Left ventricle myocardium inferior (tissue), 1 donor: ENCODE results near the gene RAD51B. TPM values are rescaled to one million over a fixed set of nuclear protein-coding genes. Genes with fewer than 3 reads are reported as not detected.
A peak's percentile ranks its signal among the peaks of the same experiment; 100 is the strongest.

Experiments
- DNase-seq: peaks from one replicate; pipeline ENCODE4 v3.0.0-alpha.2; 2020
- H3K27ac ChIP-seq: fragments of 200-600 bp; replicated peaks from 2 replicates; pipeline ENCODE4 v1.8.0; 2021
- H3K27me3 ChIP-seq: fragments of 200-600 bp; 2 replicates; pipeline ENCODE4 v1.8.0; 2021; ENCODE audit warnings: low read depth
- H3K36me3 ChIP-seq: fragments of 200-600 bp; 2 replicates; pipeline ENCODE4 v1.8.0; 2021
- H3K4me1 ChIP-seq: fragments of 200-600 bp; 2 replicates; pipeline ENCODE4 v1.8.0; 2021
- H3K4me3 ChIP-seq: fragments of 200-600 bp; 2 replicates; pipeline ENCODE4 v1.8.0; 2021; ENCODE audit warnings: mild to moderate bottlenecking, moderate library complexity
- H3K9me3 ChIP-seq: fragments of 200-600 bp; replicated peaks from 2 replicates; pipeline ENCODE4 v1.8.0; 2021
- intact Hi-C: fragments of 100-400 bp; cut with micrococcal nuclease; formaldehyde crosslinking; loops from one replicate; pipeline ENCODE4 v1.11.0; 2022
- total RNA-seq: library from RNA; stranded (reverse); fragmentation: NEBNext Ultra II Directional; extraction: Animal tissue kit (Norgen Biotek cat#: 25700); gene quantifications from one replicate; pipeline ENCODE4 v1.2.1, GENCODE V29; 2021
- TF ChIP-seq, protein P1 (sequence below): fragments of 200-600 bp; IDR thresholded peaks from 2 replicates; pipeline ENCODE4 v1.8.0; 2021; ENCODE audit warnings: antibody characterized with exemption, mild to moderate bottlenecking, borderline replicate concordance
- donor health status: DM: no; HTN: yes; CAD: no; lungs with severe emphysema.

Gene RAD51B
- total RNA-seq, 1 donor from 2014 or later: 2.4 TPM

DNA sequence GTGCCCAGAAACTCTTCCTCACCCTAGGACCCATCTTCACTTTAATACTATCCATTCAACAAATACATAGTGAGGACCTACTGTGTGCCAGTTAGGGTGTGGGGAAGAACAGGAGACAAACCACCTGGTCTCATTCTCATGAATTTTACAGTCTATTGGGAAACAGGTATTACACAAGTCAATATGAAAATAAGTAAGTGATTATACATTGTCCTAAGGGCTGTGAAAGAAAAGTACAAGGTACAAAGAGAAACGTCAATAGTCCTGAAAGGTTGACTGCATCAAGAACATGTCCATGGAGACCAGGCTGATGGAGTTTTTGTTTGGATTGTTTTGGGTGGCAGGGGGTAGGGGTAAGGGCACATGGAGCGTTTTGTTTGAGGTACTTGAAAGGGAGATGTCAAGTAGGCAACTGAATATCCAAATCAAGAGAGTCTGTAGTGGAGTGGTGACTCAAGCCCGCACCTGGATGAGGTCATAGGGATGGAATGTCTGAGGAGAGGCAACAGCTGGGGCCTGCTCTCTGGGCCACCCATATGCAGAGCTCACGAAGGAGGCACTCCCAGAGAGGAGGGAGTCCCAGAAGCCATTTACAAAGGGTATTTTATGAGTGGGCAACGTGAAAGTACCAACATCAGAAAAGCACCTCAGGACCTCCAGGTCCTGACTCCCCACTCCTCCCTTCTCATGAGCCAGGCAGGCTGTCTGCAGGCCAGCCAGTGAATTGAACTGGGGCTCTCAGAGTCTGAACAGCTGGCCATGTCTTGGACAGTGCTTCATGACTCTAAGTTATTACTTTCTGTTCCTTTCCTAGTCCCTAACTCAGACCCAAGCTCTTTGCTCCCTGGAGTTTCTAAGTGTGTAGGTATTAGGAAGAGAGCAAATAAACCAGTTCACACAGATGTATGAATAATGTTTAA, 701.3 kb downstream of the RAD51B start:
- intact Hi-C loops: no loop called here
- no peaks in the 10 kb centered on the region for H3K9me3 ChIP-seq
- peaks cover 65% of the 10 kb centered on the region for H3K4me1 ChIP-seq
- H3K4me3 ChIP-seq: no peak overlapping the region
- no peak for DNase-seq
- H3K36me3 ChIP-seq: no peaks in the 10 kb centered on the region
- TF ChIP-seq, protein P1, sequence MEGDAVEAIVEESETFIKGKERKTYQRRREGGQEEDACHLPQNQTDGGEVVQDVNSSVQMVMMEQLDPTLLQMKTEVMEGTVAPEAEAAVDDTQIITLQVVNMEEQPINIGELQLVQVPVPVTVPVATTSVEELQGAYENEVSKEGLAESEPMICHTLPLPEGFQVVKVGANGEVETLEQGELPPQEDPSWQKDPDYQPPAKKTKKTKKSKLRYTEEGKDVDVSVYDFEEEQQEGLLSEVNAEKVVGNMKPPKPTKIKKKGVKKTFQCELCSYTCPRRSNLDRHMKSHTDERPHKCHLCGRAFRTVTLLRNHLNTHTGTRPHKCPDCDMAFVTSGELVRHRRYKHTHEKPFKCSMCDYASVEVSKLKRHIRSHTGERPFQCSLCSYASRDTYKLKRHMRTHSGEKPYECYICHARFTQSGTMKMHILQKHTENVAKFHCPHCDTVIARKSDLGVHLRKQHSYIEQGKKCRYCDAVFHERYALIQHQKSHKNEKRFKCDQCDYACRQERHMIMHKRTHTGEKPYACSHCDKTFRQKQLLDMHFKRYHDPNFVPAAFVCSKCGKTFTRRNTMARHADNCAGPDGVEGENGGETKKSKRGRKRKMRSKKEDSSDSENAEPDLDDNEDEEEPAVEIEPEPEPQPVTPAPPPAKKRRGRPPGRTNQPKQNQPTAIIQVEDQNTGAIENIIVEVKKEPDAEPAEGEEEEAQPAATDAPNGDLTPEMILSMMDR: no peak
- H3K27me3 ChIP-seq: no peaks in the 10 kb centered on the region
- H3K27ac ChIP-seq: peak overlapping the region; percentile 68

DNA sequence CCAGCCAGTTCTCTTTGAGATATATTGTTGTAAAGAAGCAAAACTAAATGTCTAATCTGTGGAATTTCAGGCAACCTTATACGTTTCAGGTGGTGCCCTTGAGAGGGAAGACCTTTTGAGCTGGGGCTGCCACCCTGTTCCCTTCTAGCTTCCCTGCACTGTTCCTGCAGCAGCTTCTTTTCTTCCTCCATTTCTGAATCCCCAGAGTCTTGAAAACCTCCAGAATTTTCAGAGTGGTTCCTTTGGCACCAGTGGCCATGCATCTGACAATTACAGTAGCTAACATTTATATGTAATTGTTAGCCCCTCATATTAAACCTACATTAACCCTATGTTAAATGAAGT, 702.0 kb downstream of the RAD51B start:
- TF ChIP-seq, protein P1: no peak
- Histone ChIP-seq H3K9me3 (no peaks in the 10 kb centered on the region), H3K4me1 (peaks cover 68% of the 10 kb centered on the region), H3K27me3 (no peaks in the 10 kb centered on the region), H3K4me3 (no peak overlapping the region), H3K27ac (peak overlapping the region; percentile 68), H3K36me3 (no peaks in the 10 kb centered on the region)
- intact Hi-C loops: no loop called here
- DNase-seq: no peak

DNA sequence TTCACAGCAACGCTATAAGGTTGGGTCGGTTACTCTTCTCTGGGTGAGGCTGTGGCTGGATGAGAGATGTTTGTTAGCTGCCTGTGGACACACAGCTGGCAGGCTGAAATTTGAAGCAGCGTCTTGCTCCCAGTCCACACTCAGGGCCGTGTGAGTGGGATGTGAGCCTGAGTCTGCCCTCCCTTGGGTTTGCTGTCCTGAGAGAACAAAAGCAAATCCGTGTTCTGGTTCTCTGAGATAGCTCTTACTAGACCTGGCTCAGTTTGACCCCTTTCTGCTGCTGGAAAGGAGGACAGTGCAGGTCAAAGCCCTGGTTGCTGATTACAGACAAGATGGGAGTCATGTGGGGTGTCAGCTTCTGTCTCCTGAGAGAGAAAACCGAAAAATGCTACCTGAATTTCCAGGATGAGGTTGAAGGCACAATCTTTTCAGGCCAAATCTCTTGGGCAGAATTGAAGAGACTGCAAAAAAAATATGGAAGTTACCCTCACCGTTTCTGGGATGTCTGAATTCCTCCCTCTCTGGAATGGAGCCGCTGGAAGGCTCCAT, 702.5 kb downstream of the RAD51B start:
- intact Hi-C loops: no loop called here
- H3K9me3 ChIP-seq: no peaks in the 10 kb centered on the region
- TF ChIP-seq, protein P1: no peak
- H3K27ac ChIP-seq: peak overlapping the region; percentile 68
- DNase-seq: no peak
- no peaks in the 10 kb centered on the region for H3K27me3 ChIP-seq
- no peak overlapping the region for H3K4me3 ChIP-seq
- peaks cover 72% of the 10 kb centered on the region for H3K4me1 ChIP-seq
- H3K36me3 ChIP-seq: no peaks in the 10 kb centered on the region

DNA sequence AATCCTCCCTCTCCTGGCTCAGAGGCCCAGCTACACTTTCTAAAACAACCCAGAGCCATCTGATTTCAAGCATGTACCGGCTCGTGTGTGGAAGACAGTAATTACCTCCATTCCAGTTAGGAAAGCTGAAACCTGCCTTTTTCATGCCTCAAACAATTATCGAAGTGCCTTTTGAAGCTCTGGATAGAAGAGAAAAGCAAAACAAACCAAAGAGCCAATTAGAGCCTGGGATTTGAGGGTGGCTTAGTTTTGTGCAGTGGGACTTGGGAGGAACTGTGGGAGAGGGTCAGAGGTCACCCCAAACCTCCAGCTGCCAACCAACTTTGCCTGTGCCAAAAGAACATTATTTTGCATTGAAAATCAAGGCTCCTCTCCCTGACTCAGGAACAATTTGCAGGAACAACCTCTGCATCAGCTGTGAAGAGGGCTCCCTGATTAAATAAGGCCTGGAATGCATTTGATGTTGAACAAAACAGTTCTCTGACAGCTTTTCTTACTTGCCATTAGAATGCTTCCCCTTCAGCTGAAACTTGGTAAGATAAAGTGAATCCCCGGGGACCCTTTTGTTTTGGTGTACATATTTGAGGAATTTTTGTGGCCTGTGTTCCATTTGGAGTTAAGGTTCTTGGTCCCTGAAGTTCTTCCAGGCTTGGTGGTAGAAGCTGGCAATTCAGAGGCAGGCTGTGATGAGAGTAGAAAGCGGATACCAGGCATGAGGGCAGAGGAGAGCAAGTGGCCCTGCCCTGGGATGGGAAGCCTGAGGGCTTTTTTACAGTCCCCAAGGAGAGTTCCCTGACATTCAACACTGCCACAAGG, 703.1 kb downstream of the RAD51B start:
- Histone ChIP-seq H3K27me3 (no peaks in the 10 kb centered on the region), H3K9me3 (no peaks in the 10 kb centered on the region), H3K36me3 (no peaks in the 10 kb centered on the region), H3K4me1 (peaks cover 72% of the 10 kb centered on the region), H3K4me3 (no peak overlapping the region), H3K27ac (peak overlapping the region; percentile 68)
- intact Hi-C loops: no loop called here
- no peak for DNase-seq
- TF ChIP-seq, protein P1: no peak

DNA sequence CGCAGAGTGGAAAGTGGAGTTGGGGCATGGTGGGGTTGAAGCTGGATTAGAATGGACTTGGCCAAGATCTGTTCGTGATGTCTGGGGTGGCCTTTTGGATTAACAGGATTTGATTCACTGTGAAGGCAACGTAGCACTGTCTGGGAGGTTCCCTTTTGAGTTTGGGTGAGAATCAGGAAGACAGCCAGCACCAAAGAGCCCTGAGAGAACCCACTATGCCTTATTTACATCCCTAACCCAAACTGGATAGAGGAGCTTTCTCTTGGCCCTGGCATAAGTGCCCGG, 703.7 kb downstream of the RAD51B start:
- Histone ChIP-seq H3K36me3 (no peaks in the 10 kb centered on the region), H3K27ac (peak overlapping the region; percentile 68), H3K27me3 (no peaks in the 10 kb centered on the region), H3K9me3 (no peaks in the 10 kb centered on the region), H3K4me1 (peaks cover 72% of the 10 kb centered on the region), H3K4me3 (no peak overlapping the region)
- intact Hi-C loops: no loop called here
- no peak for DNase-seq
- TF ChIP-seq, protein P1: no peak
